Measurements from ENCODE around the gene C21orf91.

DNA sequence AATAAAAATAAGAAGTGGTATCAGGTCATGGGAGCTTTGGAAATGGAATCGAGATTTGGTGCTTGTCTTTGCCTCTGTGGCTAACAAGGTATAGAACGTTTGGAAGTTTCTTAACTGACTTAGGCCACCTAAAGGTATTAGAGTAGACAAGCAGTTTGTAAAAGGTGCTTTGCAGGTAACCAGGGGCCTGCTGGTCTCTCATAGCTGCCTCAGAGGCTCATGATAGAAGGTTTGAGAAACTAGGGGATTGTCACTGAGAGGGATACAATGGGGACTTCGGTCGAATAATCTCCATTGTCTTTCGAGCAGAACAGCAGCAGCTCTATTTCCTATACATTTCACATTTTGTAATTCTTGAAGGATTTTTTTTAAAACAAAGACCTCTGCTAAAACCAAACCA lies 37.6 kb downstream of the C21orf91 start:
- TF ChIP-seq POLR2A (IDR thresholded peaks at IDR 0.05; ENCODE audit: low read length) (no peak), RCOR1 (IDR thresholded peaks at IDR 0.05; ENCODE audit: low read depth, low read length) (no peak), JUNB (IDR thresholded peaks at IDR 0.05) (no peak), ZSCAN20 (CRISPR knock-in tag; IDR thresholded peaks at IDR 0.05) (no peak)
- TF ChIP-seq, protein P1, sequence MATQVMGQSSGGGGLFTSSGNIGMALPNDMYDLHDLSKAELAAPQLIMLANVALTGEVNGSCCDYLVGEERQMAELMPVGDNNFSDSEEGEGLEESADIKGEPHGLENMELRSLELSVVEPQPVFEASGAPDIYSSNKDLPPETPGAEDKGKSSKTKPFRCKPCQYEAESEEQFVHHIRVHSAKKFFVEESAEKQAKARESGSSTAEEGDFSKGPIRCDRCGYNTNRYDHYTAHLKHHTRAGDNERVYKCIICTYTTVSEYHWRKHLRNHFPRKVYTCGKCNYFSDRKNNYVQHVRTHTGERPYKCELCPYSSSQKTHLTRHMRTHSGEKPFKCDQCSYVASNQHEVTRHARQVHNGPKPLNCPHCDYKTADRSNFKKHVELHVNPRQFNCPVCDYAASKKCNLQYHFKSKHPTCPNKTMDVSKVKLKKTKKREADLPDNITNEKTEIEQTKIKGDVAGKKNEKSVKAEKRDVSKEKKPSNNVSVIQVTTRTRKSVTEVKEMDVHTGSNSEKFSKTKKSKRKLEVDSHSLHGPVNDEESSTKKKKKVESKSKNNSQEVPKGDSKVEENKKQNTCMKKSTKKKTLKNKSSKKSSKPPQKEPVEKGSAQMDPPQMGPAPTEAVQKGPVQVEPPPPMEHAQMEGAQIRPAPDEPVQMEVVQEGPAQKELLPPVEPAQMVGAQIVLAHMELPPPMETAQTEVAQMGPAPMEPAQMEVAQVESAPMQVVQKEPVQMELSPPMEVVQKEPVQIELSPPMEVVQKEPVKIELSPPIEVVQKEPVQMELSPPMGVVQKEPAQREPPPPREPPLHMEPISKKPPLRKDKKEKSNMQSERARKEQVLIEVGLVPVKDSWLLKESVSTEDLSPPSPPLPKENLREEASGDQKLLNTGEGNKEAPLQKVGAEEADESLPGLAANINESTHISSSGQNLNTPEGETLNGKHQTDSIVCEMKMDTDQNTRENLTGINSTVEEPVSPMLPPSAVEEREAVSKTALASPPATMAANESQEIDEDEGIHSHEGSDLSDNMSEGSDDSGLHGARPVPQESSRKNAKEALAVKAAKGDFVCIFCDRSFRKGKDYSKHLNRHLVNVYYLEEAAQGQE (IDR thresholded peaks at IDR 0.05): no peak
- TF ChIP-seq, protein P2, sequence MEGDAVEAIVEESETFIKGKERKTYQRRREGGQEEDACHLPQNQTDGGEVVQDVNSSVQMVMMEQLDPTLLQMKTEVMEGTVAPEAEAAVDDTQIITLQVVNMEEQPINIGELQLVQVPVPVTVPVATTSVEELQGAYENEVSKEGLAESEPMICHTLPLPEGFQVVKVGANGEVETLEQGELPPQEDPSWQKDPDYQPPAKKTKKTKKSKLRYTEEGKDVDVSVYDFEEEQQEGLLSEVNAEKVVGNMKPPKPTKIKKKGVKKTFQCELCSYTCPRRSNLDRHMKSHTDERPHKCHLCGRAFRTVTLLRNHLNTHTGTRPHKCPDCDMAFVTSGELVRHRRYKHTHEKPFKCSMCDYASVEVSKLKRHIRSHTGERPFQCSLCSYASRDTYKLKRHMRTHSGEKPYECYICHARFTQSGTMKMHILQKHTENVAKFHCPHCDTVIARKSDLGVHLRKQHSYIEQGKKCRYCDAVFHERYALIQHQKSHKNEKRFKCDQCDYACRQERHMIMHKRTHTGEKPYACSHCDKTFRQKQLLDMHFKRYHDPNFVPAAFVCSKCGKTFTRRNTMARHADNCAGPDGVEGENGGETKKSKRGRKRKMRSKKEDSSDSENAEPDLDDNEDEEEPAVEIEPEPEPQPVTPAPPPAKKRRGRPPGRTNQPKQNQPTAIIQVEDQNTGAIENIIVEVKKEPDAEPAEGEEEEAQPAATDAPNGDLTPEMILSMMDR (IDR thresholded peaks at IDR 0.05): no peak

All from A549 (cell line).